SK-N-SH (cell line): ENCODE data around the gene TCFL5. TPM values are rescaled to one million over a fixed set of nuclear protein-coding genes. Genes with fewer than 3 reads are reported as not detected.

Experiments used
- CTCF ChIA-PET: fragments of 300-600, 350-600 bp; formaldehyde crosslinking; extraction: SDS; loops from one replicate; lab custom pipeline; 2021; lab: Yijun Ruan, JAX
- POLR2A ChIA-PET: fragments of 350-600 bp; sonication (Branson Sonifier 250); formaldehyde crosslinking; extraction: SDS; loops from one replicate; lab custom pipeline; 2020; ENCODE audit warnings: antibody characterized with exemption, inconsistent platforms; lab: Yijun Ruan, JAX
- DNase-seq: peaks from one replicate; pipeline ENCODE4 v3.0.0; 2012
- H2AFZ ChIP-seq: fragments of 200-600 bp; sonication (generic); 2 replicates; pipeline ENCODE4 v1.8.1; 2016; ENCODE audit warnings: antibody characterized with exemption, mild to moderate bottlenecking, low read depth
- H3F3A ChIP-seq: fragments of 200-600 bp; sonication (generic); replicated peaks from 2 replicates; pipeline ENCODE3; 2016; ENCODE audit warnings: antibody characterized with exemption, mild to moderate bottlenecking; ENCODE audit not compliant: insufficient read depth
- H3K27ac ChIP-seq, 2 experiments: fragments of 200-500 bp in 1 of 2; fragments of 200-600 bp in 1 of 2; sonication (Bioruptor generic) in 1 of 2; sonication (generic), shearing (Covaris generic) in 1 of 2; 2 replicates each; pipeline versions ENCODE4 v1.5.1 to v1.6.1; 2014 to 2016; ENCODE audit warnings: low read depth in 2 of 2, inconsistent platforms in 1 of 2, low read length in 1 of 2, mild to moderate bottlenecking in 1 of 2, mixed read lengths in 1 of 2
- H3K27me3 ChIP-seq: fragments of 200-600 bp; sonication (generic), shearing (Covaris generic); 2 replicates; pipeline ENCODE4 v1.6.1; 2016; ENCODE audit warnings: mixed run types; ENCODE audit not compliant: insufficient read depth
- H3K36me3 ChIP-seq, 2 experiments: fragments of 200-500 bp in 1 of 2; fragments of 200-600 bp in 1 of 2; sonication (Bioruptor generic) in 1 of 2; sonication (generic) in 1 of 2; replicated peaks in 1 of 2; 2 replicates each; pipeline versions ENCODE3 to v1.5.1; 2014 to 2016; ENCODE audit warnings: low read length in 1 of 2, mild to moderate bottlenecking in 1 of 2; ENCODE audit not compliant: insufficient read depth in 2 of 2, control insufficient read depth in 1 of 2
- H3K4me1 ChIP-seq, 2 experiments: fragments of 200-500 bp in 1 of 2; fragments of 200-600 bp in 1 of 2; sonication (Bioruptor generic) in 1 of 2; sonication (generic), shearing (Covaris generic) in 1 of 2; 2 replicates each; pipeline versions ENCODE4 v1.5.1 to v1.6.1; 2014 to 2016; ENCODE audit warnings: low read depth in 1 of 2, low read length in 1 of 2, mixed run types in 1 of 2; ENCODE audit not compliant: insufficient read depth in 2 of 2, control insufficient read depth in 1 of 2
- H3K4me2 ChIP-seq: fragments of 200-600 bp; sonication (generic), shearing (Covaris generic); 2 replicates; pipeline ENCODE4 v1.6.1; 2017; ENCODE audit warnings: mixed run types
- H3K4me3 ChIP-seq, 2 experiments: fragments of 200-500 bp in 1 of 2; fragments of 200-600 bp in 1 of 2; sonication (Bioruptor generic) in 1 of 2; sonication (generic), shearing (Covaris generic) in 1 of 2; 2 replicates each; pipeline versions ENCODE4 v1.5.1 to v1.8.1; 2014 to 2016; ENCODE audit warnings: low read depth in 2 of 2, inconsistent platforms in 1 of 2, low read length in 1 of 2, mild to moderate bottlenecking in 1 of 2, mixed read lengths in 1 of 2, moderate library complexity in 1 of 2
- H3K79me2 ChIP-seq: fragments of 200-600 bp; sonication (generic); 2 replicates; pipeline ENCODE4 v1.8.1; 2017; ENCODE audit warnings: mild to moderate bottlenecking; ENCODE audit not compliant: insufficient read depth
- H3K9ac ChIP-seq: fragments of 200-600 bp; sonication (generic); 2 replicates; pipeline ENCODE4 v1.6.1; 2017; ENCODE audit warnings: mixed run types
- H3K9me2 ChIP-seq: fragments of 200-600 bp; sonication (generic); 2 replicates; pipeline ENCODE4 v1.6.1; 2017; ENCODE audit warnings: mixed run types
- H3K9me3 ChIP-seq: fragments of 200-600 bp; sonication (generic); 2 replicates; pipeline ENCODE4 v1.6.1; 2017; ENCODE audit warnings: mixed run types, mild to moderate bottlenecking, moderate library complexity
- H4K20me1 ChIP-seq: fragments of 200-600 bp; sonication (generic); 2 replicates; pipeline ENCODE4 v1.6.1; 2017; ENCODE audit warnings: mild to moderate bottlenecking, mixed run types; ENCODE audit not compliant: insufficient read depth
- ELF1 ChIP-seq: IDR thresholded peaks from 2 replicates; pipeline ENCODE4 v1.4.0; 2012
- EP300 ChIP-seq, 2 experiments: IDR thresholded peaks; 2 replicates each; pipeline versions ENCODE4 v1.4.0 to v1.6.1; 2012; ENCODE audit warnings: borderline replicate concordance in 1 of 2, low read depth in 1 of 2, low read length in 1 of 2
- EZH2phosphoT487 ChIP-seq: fragments of 200-600 bp; sonication (generic); IDR thresholded peaks from 2 replicates; pipeline ENCODE4 v1.6.1; 2017; ENCODE audit warnings: low read depth, mixed run types, mild to moderate bottlenecking, antibody characterized with exemption, moderate library complexity, borderline replicate concordance
- FOSL2 ChIP-seq: IDR thresholded peaks from 2 replicates; pipeline ENCODE4 v1.4.0; 2012; ENCODE audit warnings: low read depth, mild to moderate bottlenecking, moderate library complexity, borderline replicate concordance
- GABPA ChIP-seq: IDR thresholded peaks from 2 replicates; pipeline ENCODE4 v1.4.0; 2012; ENCODE audit warnings: low read depth, mild to moderate bottlenecking
- GATA2 ChIP-seq: sonication (generic); formaldehyde crosslinking; IDR thresholded peaks from 2 replicates; pipeline ENCODE4 v1.5.0; 2020; ENCODE audit warnings: mild to moderate bottlenecking, missing genetic modification reagents
- JUND ChIP-seq: IDR thresholded peaks from 2 replicates; pipeline ENCODE4 v1.4.0; 2012
- MXI1 ChIP-seq: IDR thresholded peaks from 2 replicates; pipeline ENCODE4 v1.6.1; 2012; ENCODE audit warnings: mild to moderate bottlenecking, low read depth, low read length, improper control_type of control experiment
- POLR2AphosphoS5 ChIP-seq: IDR thresholded peaks from 2 replicates; pipeline ENCODE4 v1.6.1; 2012; ENCODE audit warnings: low read depth, low read length
- RAD21 ChIP-seq: IDR thresholded peaks from 2 replicates; pipeline ENCODE4 v1.6.1; 2012; ENCODE audit warnings: mild to moderate bottlenecking, low read length
- RFX5 ChIP-seq: IDR thresholded peaks from 2 replicates; pipeline ENCODE4 v1.6.1; 2012; ENCODE audit warnings: mild to moderate bottlenecking, improper control_type of control experiment, low read length
- RXRA ChIP-seq: IDR thresholded peaks from 2 replicates; pipeline ENCODE4 v1.4.0; 2012; ENCODE audit warnings: low read depth, mild to moderate bottlenecking, borderline replicate concordance
- SIN3A ChIP-seq: IDR thresholded peaks from 2 replicates; pipeline ENCODE4 v1.6.1; 2012; ENCODE audit warnings: low read depth, mild to moderate bottlenecking, low read length, moderate library complexity, borderline replicate concordance
- TCF12 ChIP-seq: IDR thresholded peaks from 2 replicates; pipeline ENCODE4 v1.4.0; 2012
- TEAD4 ChIP-seq: IDR thresholded peaks from 2 replicates; pipeline ENCODE4 v1.4.0; 2012; ENCODE audit warnings: mild to moderate bottlenecking, borderline replicate concordance; ENCODE audit not compliant: insufficient read depth
- YY1 ChIP-seq: IDR thresholded peaks from 2 replicates; pipeline ENCODE4 v1.4.0; 2012; ENCODE audit warnings: low read depth, mild to moderate bottlenecking
- WGBS: methylation state at CpG from one replicate; pipeline ENCODE4 v1.1.6; 2017; ENCODE audit warnings: low lambda C conversion rate; 5-methylcytosine and 5-hydroxymethylcytosine counted together
- polyA plus RNA-seq, 3 experiments: library from polyadenylated mRNA; depleted of rRNA; stranded (reverse); fragments of >200 nt; gene quantifications; 2 replicates each; pipeline ENCODE4 v1.2.3, GENCODE V29; 2012
- TF ChIP-seq, protein P1 (sequence below): fragments of 200-600 bp; sonication (generic); IDR thresholded peaks from 2 replicates; pipeline ENCODE4 v1.6.1; 2017; ENCODE audit warnings: antibody characterized with exemption, mild to moderate bottlenecking, moderate library complexity

TCFL5 gene
- polyA plus RNA-seq, 1 of the 3 experiments (the other 2 are of a cell fraction), result 10.1 TPM

DNA sequence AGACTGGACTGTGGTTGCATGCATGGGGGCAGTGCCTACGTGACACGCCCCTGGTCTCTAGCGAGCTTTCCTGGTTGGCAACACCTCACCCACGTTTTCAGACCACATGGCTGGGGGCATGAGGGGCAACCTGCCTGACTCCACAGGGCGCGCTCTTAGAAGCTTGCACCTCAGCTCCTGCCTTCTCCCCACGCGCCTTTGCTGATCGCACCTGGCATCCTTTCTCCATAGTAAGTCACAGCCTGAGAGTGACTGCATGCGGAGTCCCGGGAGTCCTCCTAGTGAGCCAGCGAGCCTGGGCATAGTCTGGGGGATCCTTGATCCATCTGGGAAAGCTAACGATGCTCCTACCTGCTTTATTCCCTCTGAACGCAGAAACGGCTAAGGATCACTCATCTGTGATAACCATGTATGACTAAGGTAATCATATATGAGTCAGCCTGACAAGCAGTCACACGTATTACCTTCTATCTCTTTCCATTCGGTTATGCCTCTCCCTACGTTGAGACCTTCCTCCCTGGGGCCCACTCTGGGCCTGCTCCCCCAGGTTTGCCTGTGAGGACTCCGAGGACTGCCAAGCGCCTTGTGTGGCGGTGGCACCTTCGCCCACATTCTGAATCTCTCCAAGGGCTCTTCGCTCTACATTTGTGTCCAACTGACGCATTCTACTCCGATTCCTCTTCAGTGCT, 4.5 kb downstream of the TCFL5 start:
- Histone ChIP-seq H3K4me3 (no peak overlapping the region), H3K9me2 (no peaks in the 10 kb centered on the region), H3K4me1 (peaks cover 10 to 15% of the 10 kb centered on the region in 2 experiments; a peak in 3 of 4 replicates), H3K79me2 (peaks cover 66% of the 10 kb centered on the region), H3F3A (peaks cover 1% of the 10 kb centered on the region), H3K27me3 (no peaks in the 10 kb centered on the region), H3K9me3 (no peaks in the 10 kb centered on the region), H3K9ac (no peak overlapping the region), H4K20me1 (peaks cover 21% of the 10 kb centered on the region), H2AFZ (no peak overlapping the region), H3K36me3 (peaks cover 16 to 44% of the 10 kb centered on the region in 2 experiments), H3K4me2 (no peak overlapping the region), H3K27ac (no peak overlapping the region)
- ChIA-PET POLR2A (no interaction called here), CTCF (interaction anchor here (1.3 to 1.9 kb wide), 2 partner anchors 35 to 115 kb away, joined by 3 to 5 read pairs; no protein-coding TSS in a partner anchor)
- 93% methylated on average over 25 of the region's 25 CpGs for WGBS
- TF ChIP-seq ELF1, result no peak
- TF ChIP-seq EZH2phosphoT487, result no peak
- no peak for TF ChIP-seq GABPA
- no peak for TF ChIP-seq FOSL2
- TF ChIP-seq MXI1, result no peak
- TF ChIP-seq RAD21, result no peak
- no peak for TF ChIP-seq TCF12
- no peak for TF ChIP-seq GATA2 (CRISPR knock-in tag)
- DNase-seq, result no peak

DNA sequence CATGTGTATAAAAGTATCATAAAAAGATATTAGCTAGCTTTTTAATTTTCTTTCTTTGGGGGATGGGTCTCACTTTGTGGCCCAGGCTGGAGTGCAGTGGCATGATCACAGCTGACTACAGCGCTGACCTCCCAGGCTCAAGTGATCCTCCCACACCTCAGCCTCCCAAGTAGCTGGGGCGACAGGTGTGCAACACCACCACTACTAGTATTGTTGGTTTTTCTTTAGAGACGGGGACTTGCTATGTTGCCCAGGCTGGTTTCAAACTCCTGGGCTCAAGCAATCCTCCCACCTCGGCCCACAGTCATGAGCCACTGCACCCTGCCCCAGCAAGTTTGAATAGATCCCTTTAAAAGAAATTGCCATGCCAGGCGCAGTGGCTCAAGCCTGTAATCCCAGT, 6.5 kb downstream of the TCFL5 start:
- no peaks in the 10 kb centered on the region for H3K27me3 ChIP-seq
- peaks cover 8 to 9% of the 10 kb centered on the region in 2 experiments; a peak in 3 of 4 replicates for H3K4me1 ChIP-seq
- no peak overlapping the region for H3K4me2 ChIP-seq
- H3K79me2 ChIP-seq, result peaks cover 60% of the 10 kb centered on the region
- H3K9me3 ChIP-seq, result no peaks in the 10 kb centered on the region
- H2AFZ ChIP-seq, result no peak overlapping the region
- H3F3A ChIP-seq, result no peaks in the 10 kb centered on the region
- CTCF ChIA-PET, result interaction anchor here (0.8 to 2.4 kb wide), 4 partner anchors 13 to 46 kb away, joined by 3 to 8 read pairs (median 4); no protein-coding TSS in a partner anchor
- no peak overlapping the region for H3K9ac ChIP-seq
- H4K20me1 ChIP-seq, result peaks cover 20% of the 10 kb centered on the region
- H3K4me3 ChIP-seq, result no peak overlapping the region
- H3K27ac ChIP-seq, result no peak overlapping the region
- TF ChIP-seq, protein P1, sequence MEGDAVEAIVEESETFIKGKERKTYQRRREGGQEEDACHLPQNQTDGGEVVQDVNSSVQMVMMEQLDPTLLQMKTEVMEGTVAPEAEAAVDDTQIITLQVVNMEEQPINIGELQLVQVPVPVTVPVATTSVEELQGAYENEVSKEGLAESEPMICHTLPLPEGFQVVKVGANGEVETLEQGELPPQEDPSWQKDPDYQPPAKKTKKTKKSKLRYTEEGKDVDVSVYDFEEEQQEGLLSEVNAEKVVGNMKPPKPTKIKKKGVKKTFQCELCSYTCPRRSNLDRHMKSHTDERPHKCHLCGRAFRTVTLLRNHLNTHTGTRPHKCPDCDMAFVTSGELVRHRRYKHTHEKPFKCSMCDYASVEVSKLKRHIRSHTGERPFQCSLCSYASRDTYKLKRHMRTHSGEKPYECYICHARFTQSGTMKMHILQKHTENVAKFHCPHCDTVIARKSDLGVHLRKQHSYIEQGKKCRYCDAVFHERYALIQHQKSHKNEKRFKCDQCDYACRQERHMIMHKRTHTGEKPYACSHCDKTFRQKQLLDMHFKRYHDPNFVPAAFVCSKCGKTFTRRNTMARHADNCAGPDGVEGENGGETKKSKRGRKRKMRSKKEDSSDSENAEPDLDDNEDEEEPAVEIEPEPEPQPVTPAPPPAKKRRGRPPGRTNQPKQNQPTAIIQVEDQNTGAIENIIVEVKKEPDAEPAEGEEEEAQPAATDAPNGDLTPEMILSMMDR, result no peak
- no peak for TF ChIP-seq RAD21
- no peak for TF ChIP-seq JUND
- no peak for TF ChIP-seq EP300 (IDR thresholded peaks at IDR 0.05; ENCODE audit: borderline replicate concordance in 1 of 2, low read depth in 1 of 2, low read length in 1 of 2)
- no peak for TF ChIP-seq YY1
- TF ChIP-seq SIN3A, result no peak
- no peak for TF ChIP-seq POLR2AphosphoS5
- no peak for TF ChIP-seq RFX5
- no peak for TF ChIP-seq RXRA
- TF ChIP-seq TEAD4, result no peak
- TF ChIP-seq, all 33 proteins: peak for 0
- peaks cover 16 to 55% of the 10 kb centered on the region in 2 experiments for H3K36me3 ChIP-seq
- WGBS, result 96% methylated on average over 5 of the region's 5 CpGs
- no peak for DNase-seq
- no peaks in the 10 kb centered on the region for H3K9me2 ChIP-seq
- POLR2A ChIA-PET, result no interaction called here
